H9 (cell line): ENCODE results near the gene KIAA1586. TPM values are rescaled to one million over a fixed set of nuclear protein-coding genes. Genes with fewer than 3 reads are reported as not detected.

Experiments used
- DNase-seq: peaks from one replicate; pipeline ENCODE4 v3.0.0-alpha.2; 2017
- H2AFZ ChIP-seq: one replicate; pipeline ENCODE4 v1.6.1; 2013; ENCODE audit warnings: mild to moderate bottlenecking, low read length, control low read depth, moderate library complexity
- H2AK5ac ChIP-seq: 2 replicates; pipeline ENCODE4 v1.6.1; 2013; ENCODE audit warnings: low read length, control low read depth, mixed read lengths; ENCODE audit not compliant: insufficient read length
- H2BK120ac ChIP-seq: one replicate; pipeline ENCODE4 v1.6.1; 2013; ENCODE audit warnings: low read depth, mild to moderate bottlenecking, low read length, control low read depth, inconsistent platforms; ENCODE audit not compliant: poor library complexity, severe bottlenecking
- H2BK12ac ChIP-seq: 2 replicates; pipeline ENCODE4 v1.6.1; 2013; ENCODE audit warnings: low read length, control low read depth, mixed read lengths, low read depth; ENCODE audit not compliant: insufficient read length
- H2BK15ac ChIP-seq: 2 replicates; pipeline ENCODE4 v1.6.1; 2013; ENCODE audit warnings: low read depth, low read length, control low read depth
- H2BK20ac ChIP-seq: one replicate; pipeline ENCODE4 v1.6.1; 2013; ENCODE audit warnings: low read depth, mild to moderate bottlenecking, low read length, control low read depth, inconsistent platforms; ENCODE audit not compliant: poor library complexity, severe bottlenecking
- H2BK5ac ChIP-seq: 2 replicates; pipeline ENCODE4 v1.6.1; 2013; ENCODE audit warnings: low read length, control low read depth, mixed read lengths; ENCODE audit not compliant: insufficient read length
- H3K14ac ChIP-seq: 2 replicates; pipeline ENCODE4 v1.6.1; 2013; ENCODE audit warnings: low read length, control low read depth; ENCODE audit not compliant: insufficient read depth
- H3K18ac ChIP-seq: 2 replicates; pipeline ENCODE4 v1.6.1; 2013; ENCODE audit warnings: low read depth, mild to moderate bottlenecking, mixed read lengths, low read length, control low read depth; ENCODE audit not compliant: insufficient read length
- H3K23ac ChIP-seq: 2 replicates; pipeline ENCODE4 v1.6.1; 2013; ENCODE audit warnings: low read length, control low read depth, mixed read lengths, low read depth; ENCODE audit not compliant: insufficient read length
- H3K23me2 ChIP-seq: 2 replicates; pipeline ENCODE4 v1.6.1; 2013; ENCODE audit warnings: low read depth, mild to moderate bottlenecking, mixed read lengths, low read length, control low read depth; ENCODE audit not compliant: insufficient read length, poor library complexity, severe bottlenecking
- H3K27ac ChIP-seq: 2 replicates; pipeline ENCODE4 v1.5.1; 2013; ENCODE audit warnings: low read length, control low read depth, mixed read lengths, low read depth; ENCODE audit not compliant: insufficient read length
- H3K27me3 ChIP-seq: 2 replicates; pipeline ENCODE4 v1.6.1; 2013; ENCODE audit warnings: low read length, control low read depth, inconsistent platforms; ENCODE audit not compliant: insufficient read depth
- H3K4ac ChIP-seq: 2 replicates; pipeline ENCODE4 v1.6.1; 2013; ENCODE audit warnings: low read depth, mild to moderate bottlenecking, control low read depth, inconsistent platforms, low read length, moderate library complexity
- H3K4me1 ChIP-seq: 2 replicates; pipeline ENCODE4 v1.6.1; 2013; ENCODE audit warnings: low read length, control low read depth, inconsistent platforms; ENCODE audit not compliant: insufficient read depth
- H3K4me2 ChIP-seq: 2 replicates; pipeline ENCODE4 v1.6.1; 2013; ENCODE audit warnings: low read length, control low read depth, mixed read lengths; ENCODE audit not compliant: insufficient read length, insufficient read depth
- H3K56ac ChIP-seq: 2 replicates; pipeline ENCODE4 v1.6.1; 2013; ENCODE audit warnings: low read depth, mild to moderate bottlenecking, mixed read lengths, low read length, control low read depth; ENCODE audit not compliant: insufficient read length
- H3K79me1 ChIP-seq: 2 replicates; pipeline ENCODE4 v1.6.1; 2013; ENCODE audit warnings: low read depth, mild to moderate bottlenecking, moderate library complexity, low read length, control low read depth, inconsistent platforms; ENCODE audit not compliant: insufficient read depth, poor library complexity, severe bottlenecking
- H3K79me2 ChIP-seq: 2 replicates; pipeline ENCODE4 v1.6.1; 2013; ENCODE audit warnings: low read length, control low read depth, inconsistent platforms; ENCODE audit not compliant: insufficient read depth
- H3K9ac ChIP-seq: 2 replicates; pipeline ENCODE4 v1.6.1; 2013; ENCODE audit warnings: low read length, control low read depth, mixed read lengths; ENCODE audit not compliant: insufficient read length; ENCODE audit errors: extremely low read depth
- H3K9me3 ChIP-seq: one replicate; pipeline ENCODE4 v1.6.1; 2013; ENCODE audit warnings: low read depth, low read length, inconsistent platforms; ENCODE audit not compliant: control insufficient read depth
- H3T11ph ChIP-seq: one replicate; pipeline ENCODE4 v1.6.1; 2013; ENCODE audit warnings: mild to moderate bottlenecking, low read length, control low read depth, inconsistent platforms
- H4K20me1 ChIP-seq: one replicate; pipeline ENCODE4 v1.6.1; 2013; ENCODE audit not compliant: control insufficient read depth, insufficient read length, insufficient read depth
- H4K5ac ChIP-seq: 2 replicates; pipeline ENCODE4 v1.6.1; 2013; ENCODE audit warnings: low read depth, mild to moderate bottlenecking, mixed read lengths, low read length, control low read depth; ENCODE audit not compliant: insufficient read length
- H4K8ac ChIP-seq: replicated peaks from 2 replicates; pipeline ENCODE4 v1.6.1; 2013; ENCODE audit warnings: low read length, control low read depth, mixed read lengths, low read depth; ENCODE audit not compliant: insufficient read length
- H4K91ac ChIP-seq: 2 replicates; pipeline ENCODE4 v1.6.1; 2013; ENCODE audit warnings: low read depth, mild to moderate bottlenecking, moderate library complexity, mixed read lengths, low read length, control low read depth; ENCODE audit not compliant: insufficient read length
- H3K27ac Mint-ChIP-seq, 3 experiments: 2 replicates in 2 of 3; 3 replicates in 1 of 3; pipeline ENCODE4 v1.8.0; 2020 to 2021; ENCODE audit warnings: mixed read lengths in 3 of 3, mild to moderate bottlenecking in 1 of 3, moderate library complexity in 1 of 3
- H3K27me3 Mint-ChIP-seq: 2 replicates; pipeline ENCODE4 v1.8.0; 2021; ENCODE audit warnings: low read depth, mild to moderate bottlenecking, moderate library complexity, mixed read lengths
- H3K36me3 Mint-ChIP-seq, 3 experiments: 2 replicates in 2 of 3; 3 replicates in 1 of 3; pipeline ENCODE4 v1.8.0; 2020 to 2021; ENCODE audit warnings: low read depth in 3 of 3, mixed read lengths in 3 of 3; ENCODE audit not compliant: insufficient read depth in 1 of 3
- H3K4me1 Mint-ChIP-seq, 2 experiments: 2 replicates each; pipeline ENCODE4 v1.8.0; 2020; ENCODE audit warnings: mixed read lengths in 2 of 2
- H3K4me3 Mint-ChIP-seq, 2 experiments: 2 replicates in 1 of 2; 3 replicates in 1 of 2; pipeline ENCODE4 v1.8.0; 2020 to 2021; ENCODE audit warnings: mild to moderate bottlenecking in 2 of 2, mixed read lengths in 2 of 2, moderate library complexity in 1 of 2
- H3K9me3 Mint-ChIP-seq, 2 experiments: 2 replicates in 1 of 2; 3 replicates in 1 of 2; pipeline ENCODE4 v1.8.0; 2020; ENCODE audit warnings: mild to moderate bottlenecking in 2 of 2, mixed read lengths in 2 of 2, moderate library complexity in 1 of 2
- WGBS: extraction: QIAGEN DNeasy Blood & Tissue Kit; methylation state at CpG from one replicate; pipeline ENCODE4 v1.1.7; 2013; ENCODE audit warnings: missing lambda C conversion rate, low lambda C conversion rate, mixed read lengths; ENCODE audit not compliant: insufficient read length; ENCODE audit errors: extremely low coverage; 5-methylcytosine and 5-hydroxymethylcytosine counted together
- total RNA-seq: library from RNA; stranded (reverse); gene quantifications from 2 replicates; pipeline ENCODE4 v1.2.1, GENCODE V29; 2021
- TF ChIP-seq, protein P1 (sequence below): fragments of 200-600 bp; sonication (generic); conservative IDR thresholded peaks from 3 replicates; pipeline ENCODE4 v1.8.0; 2021; ENCODE audit warnings: antibody characterized with exemption, mild to moderate bottlenecking

The KIAA1586 gene
- total RNA-seq, 1 experiment from 2014 or later: 33.3 TPM

DNA sequence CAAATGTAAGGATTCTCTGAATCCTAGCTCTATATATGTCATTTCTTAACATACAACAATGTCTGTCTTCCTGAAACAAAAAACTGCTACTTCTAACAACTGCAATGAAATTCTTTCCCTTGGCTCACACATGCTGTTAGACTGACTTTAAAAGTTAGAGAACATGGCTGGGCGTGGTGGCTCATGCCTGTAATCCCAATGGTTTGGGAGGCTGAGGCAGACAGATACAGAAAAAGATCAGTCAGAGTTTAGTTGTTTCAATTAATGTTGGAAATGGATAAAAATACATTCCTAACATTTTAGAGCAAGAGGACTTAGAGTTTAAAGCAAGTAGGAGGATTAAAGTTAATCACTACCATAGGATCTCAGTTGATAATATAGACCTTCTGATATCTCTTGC, 28.7 kb upstream of the KIAA1586 start:
- Histone ChIP-seq H3K23me2 (no peaks in the 10 kb centered on the region), H3K79me2 (no peaks in the 10 kb centered on the region), H3K9ac (no peak overlapping the region), H4K8ac (no peak overlapping the region), H3K9me3 (no peaks in the 10 kb centered on the region), H3T11ph (no peak overlapping the region), H3K79me1 (no peaks in the 10 kb centered on the region), H2BK120ac (no peak overlapping the region), H3K23ac (no peak overlapping the region), H3K18ac (no peak overlapping the region), H2BK15ac (no peak overlapping the region), H3K4me1 (no peaks in the 10 kb centered on the region; the same call in 1 of the 2 replicates), H4K20me1 (no peaks in the 10 kb centered on the region), H3K27me3 (no peaks in the 10 kb centered on the region), H3K4me2 (no peak overlapping the region), H3K56ac (no peak overlapping the region), H2BK12ac (no peak overlapping the region), H2BK5ac (no peak overlapping the region), H2AFZ (no peak overlapping the region), H4K91ac (no peak overlapping the region), H3K14ac (no peak overlapping the region), H2AK5ac (no peak overlapping the region), H3K4ac (no peak overlapping the region), H3K27ac (no peak overlapping the region), H2BK20ac (no peak overlapping the region), H4K5ac (no peak overlapping the region)
- Mint-ChIP-seq H3K4me3 (no peak overlapping the region), H3K27ac (no peak overlapping the region), H3K36me3 (no peaks in the 10 kb centered on the region), H3K27me3 (no peaks in the 10 kb centered on the region), H3K9me3 (no peaks in the 10 kb centered on the region; a peak in 1 of 5 replicates), H3K4me1 (peaks cover 18 to 24% of the 10 kb centered on the region in 2 experiments)
- WGBS: no CpG with 5 or more reads among the region's 1 CpG
- DNase-seq: no peak
- TF ChIP-seq, protein P1, sequence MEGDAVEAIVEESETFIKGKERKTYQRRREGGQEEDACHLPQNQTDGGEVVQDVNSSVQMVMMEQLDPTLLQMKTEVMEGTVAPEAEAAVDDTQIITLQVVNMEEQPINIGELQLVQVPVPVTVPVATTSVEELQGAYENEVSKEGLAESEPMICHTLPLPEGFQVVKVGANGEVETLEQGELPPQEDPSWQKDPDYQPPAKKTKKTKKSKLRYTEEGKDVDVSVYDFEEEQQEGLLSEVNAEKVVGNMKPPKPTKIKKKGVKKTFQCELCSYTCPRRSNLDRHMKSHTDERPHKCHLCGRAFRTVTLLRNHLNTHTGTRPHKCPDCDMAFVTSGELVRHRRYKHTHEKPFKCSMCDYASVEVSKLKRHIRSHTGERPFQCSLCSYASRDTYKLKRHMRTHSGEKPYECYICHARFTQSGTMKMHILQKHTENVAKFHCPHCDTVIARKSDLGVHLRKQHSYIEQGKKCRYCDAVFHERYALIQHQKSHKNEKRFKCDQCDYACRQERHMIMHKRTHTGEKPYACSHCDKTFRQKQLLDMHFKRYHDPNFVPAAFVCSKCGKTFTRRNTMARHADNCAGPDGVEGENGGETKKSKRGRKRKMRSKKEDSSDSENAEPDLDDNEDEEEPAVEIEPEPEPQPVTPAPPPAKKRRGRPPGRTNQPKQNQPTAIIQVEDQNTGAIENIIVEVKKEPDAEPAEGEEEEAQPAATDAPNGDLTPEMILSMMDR: no peak
